Panc1 (cell line): ENCODE measurements around the gene CSNK2A2. TPM values are rescaled to one million over a fixed set of nuclear protein-coding genes. Genes with fewer than 3 reads are reported as not detected.

Experiments
- ATAC-seq: fragments of 200-7000 bp; cut with Tn5 transposase; 2 replicates; pipeline ENCODE4 v1.9.1; 2020; ENCODE audit warnings: mild to moderate bottlenecking, moderate library complexity
- BruUV-seq: library from RNA; stranded (reverse); fragments of 400-500 nt; replicated peaks from 2 replicates; lab custom pipeline; 2021; lab: Mats Ljungman, UMichigan
- CTCF ChIA-PET: fragments of 300-600 bp; sonication (Branson Sonifier 250); formaldehyde crosslinking; loops from one replicate; lab custom pipeline; 2022; ENCODE audit warnings: antibody characterized with exemption; lab: Charles Lee
- POLR2A ChIA-PET: fragments of 300-600 bp; sonication (Branson Sonifier 250); formaldehyde crosslinking; loops from one replicate; lab custom pipeline; 2022; ENCODE audit warnings: antibody characterized with exemption; lab: Charles Lee
- DNase-seq: peaks from one replicate; pipeline ENCODE4 v3.0.0-alpha.2; 2010; ENCODE audit warnings: low read depth, low spot score
- H3K27ac ChIP-seq: 2 replicates; pipeline ENCODE4 v1.5.1; 2011; ENCODE audit warnings: mild to moderate bottlenecking, low read length, inconsistent platforms
- H3K27me3 ChIP-seq: fragments of 200-500 bp; sonication (Bioruptor generic); 2 replicates; pipeline ENCODE4 v1.6.0; 2014; ENCODE audit warnings: low read length, inconsistent platforms; ENCODE audit not compliant: control insufficient read depth, insufficient read depth
- H3K36me3 ChIP-seq: fragments of 200-500 bp; sonication (Bioruptor generic); 2 replicates; pipeline ENCODE4 v1.5.1; 2014; ENCODE audit warnings: inconsistent platforms, mild to moderate bottlenecking, low read length, moderate library complexity; ENCODE audit not compliant: control insufficient read depth, insufficient read depth
- H3K4me1 ChIP-seq: 2 replicates; pipeline ENCODE4 v1.5.1; 2011; ENCODE audit warnings: inconsistent platforms, mild to moderate bottlenecking, low read length, moderate library complexity; ENCODE audit not compliant: control insufficient read depth, insufficient read depth
- H3K4me3 ChIP-seq, 2 experiments: 2 replicates each; pipeline ENCODE4 v1.5.1; 2011 to 2012; ENCODE audit warnings: low read depth in 2 of 2, low read length in 2 of 2, mild to moderate bottlenecking in 2 of 2, inconsistent platforms in 1 of 2, moderate library complexity in 1 of 2
- H3K9me3 ChIP-seq: fragments of 200-500 bp; sonication (Bioruptor generic); 2 replicates; pipeline ENCODE4 v1.5.1; 2014; ENCODE audit warnings: low read depth, mild to moderate bottlenecking, inconsistent platforms, low read length, moderate library complexity; ENCODE audit not compliant: control insufficient read depth, insufficient read depth
- POLR2AphosphoS5 ChIP-seq: IDR thresholded peaks from 2 replicates; pipeline ENCODE4 v1.6.1; 2012; ENCODE audit warnings: mild to moderate bottlenecking, low read depth, low read length, moderate library complexity
- SIN3A ChIP-seq: IDR thresholded peaks from 2 replicates; pipeline ENCODE4 v1.6.1; 2012; ENCODE audit warnings: low read depth, mild to moderate bottlenecking, low read length, moderate library complexity, borderline replicate concordance; ENCODE audit not compliant: insufficient read depth
- TCF7L2 ChIP-seq: IDR thresholded peaks from 2 replicates; pipeline ENCODE4 v1.6.1; 2011; ENCODE audit warnings: mild to moderate bottlenecking, low read depth, low read length, inconsistent platforms
- in situ Hi-C: cut with HindIII; loops from 2 replicates; pipeline ENCODE4 v1.10.0; 2016; ENCODE audit warnings: low sequenced_read_pairs, low pct_unique_long_range_greater_than_20kb
- intact Hi-C: fragments of 100-400 bp; cut with micrococcal nuclease; formaldehyde crosslinking; loops from one replicate; pipeline ENCODE4 v1.10.0; 2022; ENCODE audit not compliant: unreplicated experiment
- total RNA-seq: library from RNA; stranded (reverse); gene quantifications from one replicate; pipeline ENCODE4 v1.2.1, GENCODE V29; 2021; ENCODE audit not compliant: unreplicated experiment
- TF ChIP-seq, protein P1 (sequence below), 2 experiments: IDR thresholded peaks; 2 replicates each; pipeline ENCODE4 v1.6.1; 2011 to 2012; ENCODE audit warnings: low read depth in 2 of 2, control low read depth in 1 of 2, low read length in 1 of 2, mild to moderate bottlenecking in 1 of 2, moderate library complexity in 1 of 2; ENCODE audit not compliant: insufficient read depth in 1 of 2
- TF ChIP-seq, protein P2 (sequence below): fragments of 450-650 bp; IDR thresholded peaks from 2 replicates; pipeline ENCODE4 v1.5.1; 2017; ENCODE audit warnings: mild to moderate bottlenecking

Gene CSNK2A2
- total RNA-seq, 1 experiment from 2014 or later = 60.9 TPM

DNA sequence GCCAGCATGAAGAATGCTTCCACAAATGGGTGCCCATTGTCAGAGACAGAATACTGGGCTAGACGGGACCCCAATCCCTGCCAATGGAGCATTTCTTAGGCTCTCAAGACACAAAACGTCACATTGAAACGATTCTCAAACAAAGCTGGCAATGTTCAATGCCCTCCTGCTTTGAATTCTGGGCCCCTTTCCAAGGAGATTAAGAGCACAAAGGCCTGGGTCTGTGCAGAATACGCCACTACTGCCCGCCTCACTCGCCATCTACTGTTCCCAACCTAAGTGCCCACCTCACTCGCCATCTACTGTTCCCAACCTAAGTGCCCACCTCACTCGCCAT is 78.4 kb downstream of the CSNK2A2 start:
- Histone ChIP-seq H3K27me3 (no peaks in the 10 kb centered on the region), H3K9me3 (no peaks in the 10 kb centered on the region), H3K36me3 (no peaks in the 10 kb centered on the region; the same call in 1 of the 2 replicates), H3K4me1 (no peaks in the 10 kb centered on the region), H3K4me3 (no peak overlapping the region), H3K27ac (no peak overlapping the region)
- ATAC-seq = no peak
- in situ Hi-C loops = loop anchor here (25.0 kb wide), 1 partner anchor 107 kb away; the partner anchor contains the start of genes USB1 and ZNF319
- no TSS peak for BruUV-seq
- intact Hi-C loops = no loop called here
- TF ChIP-seq, protein P1, sequence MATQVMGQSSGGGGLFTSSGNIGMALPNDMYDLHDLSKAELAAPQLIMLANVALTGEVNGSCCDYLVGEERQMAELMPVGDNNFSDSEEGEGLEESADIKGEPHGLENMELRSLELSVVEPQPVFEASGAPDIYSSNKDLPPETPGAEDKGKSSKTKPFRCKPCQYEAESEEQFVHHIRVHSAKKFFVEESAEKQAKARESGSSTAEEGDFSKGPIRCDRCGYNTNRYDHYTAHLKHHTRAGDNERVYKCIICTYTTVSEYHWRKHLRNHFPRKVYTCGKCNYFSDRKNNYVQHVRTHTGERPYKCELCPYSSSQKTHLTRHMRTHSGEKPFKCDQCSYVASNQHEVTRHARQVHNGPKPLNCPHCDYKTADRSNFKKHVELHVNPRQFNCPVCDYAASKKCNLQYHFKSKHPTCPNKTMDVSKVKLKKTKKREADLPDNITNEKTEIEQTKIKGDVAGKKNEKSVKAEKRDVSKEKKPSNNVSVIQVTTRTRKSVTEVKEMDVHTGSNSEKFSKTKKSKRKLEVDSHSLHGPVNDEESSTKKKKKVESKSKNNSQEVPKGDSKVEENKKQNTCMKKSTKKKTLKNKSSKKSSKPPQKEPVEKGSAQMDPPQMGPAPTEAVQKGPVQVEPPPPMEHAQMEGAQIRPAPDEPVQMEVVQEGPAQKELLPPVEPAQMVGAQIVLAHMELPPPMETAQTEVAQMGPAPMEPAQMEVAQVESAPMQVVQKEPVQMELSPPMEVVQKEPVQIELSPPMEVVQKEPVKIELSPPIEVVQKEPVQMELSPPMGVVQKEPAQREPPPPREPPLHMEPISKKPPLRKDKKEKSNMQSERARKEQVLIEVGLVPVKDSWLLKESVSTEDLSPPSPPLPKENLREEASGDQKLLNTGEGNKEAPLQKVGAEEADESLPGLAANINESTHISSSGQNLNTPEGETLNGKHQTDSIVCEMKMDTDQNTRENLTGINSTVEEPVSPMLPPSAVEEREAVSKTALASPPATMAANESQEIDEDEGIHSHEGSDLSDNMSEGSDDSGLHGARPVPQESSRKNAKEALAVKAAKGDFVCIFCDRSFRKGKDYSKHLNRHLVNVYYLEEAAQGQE (IDR thresholded peaks at IDR 0.05; ENCODE audit: insufficient read depth in 1 of 2, low read depth in 2 of 2, low read length in 1 of 2) = no peak
- TF ChIP-seq TCF7L2 (no peak), POLR2AphosphoS5 (no peak), SIN3A (no peak)
- TF ChIP-seq, protein P2, sequence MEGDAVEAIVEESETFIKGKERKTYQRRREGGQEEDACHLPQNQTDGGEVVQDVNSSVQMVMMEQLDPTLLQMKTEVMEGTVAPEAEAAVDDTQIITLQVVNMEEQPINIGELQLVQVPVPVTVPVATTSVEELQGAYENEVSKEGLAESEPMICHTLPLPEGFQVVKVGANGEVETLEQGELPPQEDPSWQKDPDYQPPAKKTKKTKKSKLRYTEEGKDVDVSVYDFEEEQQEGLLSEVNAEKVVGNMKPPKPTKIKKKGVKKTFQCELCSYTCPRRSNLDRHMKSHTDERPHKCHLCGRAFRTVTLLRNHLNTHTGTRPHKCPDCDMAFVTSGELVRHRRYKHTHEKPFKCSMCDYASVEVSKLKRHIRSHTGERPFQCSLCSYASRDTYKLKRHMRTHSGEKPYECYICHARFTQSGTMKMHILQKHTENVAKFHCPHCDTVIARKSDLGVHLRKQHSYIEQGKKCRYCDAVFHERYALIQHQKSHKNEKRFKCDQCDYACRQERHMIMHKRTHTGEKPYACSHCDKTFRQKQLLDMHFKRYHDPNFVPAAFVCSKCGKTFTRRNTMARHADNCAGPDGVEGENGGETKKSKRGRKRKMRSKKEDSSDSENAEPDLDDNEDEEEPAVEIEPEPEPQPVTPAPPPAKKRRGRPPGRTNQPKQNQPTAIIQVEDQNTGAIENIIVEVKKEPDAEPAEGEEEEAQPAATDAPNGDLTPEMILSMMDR = no peak
- no peak for DNase-seq
- CTCF ChIA-PET = no interaction called here
- POLR2A ChIA-PET = interaction anchor here (0.6 kb wide), 1 partner anchor 18 kb away, joined by 3 read pairs; no protein-coding TSS in a partner anchor

- no peak for ATAC-seq
- no peak for DNase-seq
- in situ Hi-C loops = loop anchor here (25.0 kb wide), 1 partner anchor 107 kb away; the partner anchor contains the start of genes USB1 and ZNF319
- intact Hi-C loops = no loop called here
- BruUV-seq = no TSS peak
- Histone ChIP-seq H3K27me3 (no peaks in the 10 kb centered on the region), H3K27ac (no peak overlapping the region), H3K9me3 (no peaks in the 10 kb centered on the region), H3K36me3 (no peaks in the 10 kb centered on the region; the same call in 1 of the 2 replicates), H3K4me1 (no peaks in the 10 kb centered on the region), H3K4me3 (no peak overlapping the region)
- POLR2A ChIA-PET = interaction anchor here (0.6 kb wide), 1 partner anchor 18 kb away, joined by 3 read pairs; no protein-coding TSS in a partner anchor
- TF ChIP-seq, protein P1 (IDR thresholded peaks at IDR 0.05; ENCODE audit: insufficient read depth in 1 of 2, low read depth in 2 of 2, low read length in 1 of 2) = no peak
- no peak for TF ChIP-seq TCF7L2
- CTCF ChIA-PET = no interaction called here
Measured at GRCh38 chr16:58118801-58119508, 79.0 kb downstream of the CSNK2A2 start.
